Raji (cell line): ENCODE data around the gene JHY.

Experiments
- POLR2A ChIP-seq: IDR thresholded peaks from 2 replicates; pipeline ENCODE4 v1.6.1; 2011; ENCODE audit warnings: low read depth, low read length, control low read depth; ENCODE audit not compliant: insufficient read depth

Gene JHY

GRCh38 chr11:122976734-122977469 is 94.3 kb downstream of the JHY start:
- TF ChIP-seq POLR2A, result no peak

DNA sequence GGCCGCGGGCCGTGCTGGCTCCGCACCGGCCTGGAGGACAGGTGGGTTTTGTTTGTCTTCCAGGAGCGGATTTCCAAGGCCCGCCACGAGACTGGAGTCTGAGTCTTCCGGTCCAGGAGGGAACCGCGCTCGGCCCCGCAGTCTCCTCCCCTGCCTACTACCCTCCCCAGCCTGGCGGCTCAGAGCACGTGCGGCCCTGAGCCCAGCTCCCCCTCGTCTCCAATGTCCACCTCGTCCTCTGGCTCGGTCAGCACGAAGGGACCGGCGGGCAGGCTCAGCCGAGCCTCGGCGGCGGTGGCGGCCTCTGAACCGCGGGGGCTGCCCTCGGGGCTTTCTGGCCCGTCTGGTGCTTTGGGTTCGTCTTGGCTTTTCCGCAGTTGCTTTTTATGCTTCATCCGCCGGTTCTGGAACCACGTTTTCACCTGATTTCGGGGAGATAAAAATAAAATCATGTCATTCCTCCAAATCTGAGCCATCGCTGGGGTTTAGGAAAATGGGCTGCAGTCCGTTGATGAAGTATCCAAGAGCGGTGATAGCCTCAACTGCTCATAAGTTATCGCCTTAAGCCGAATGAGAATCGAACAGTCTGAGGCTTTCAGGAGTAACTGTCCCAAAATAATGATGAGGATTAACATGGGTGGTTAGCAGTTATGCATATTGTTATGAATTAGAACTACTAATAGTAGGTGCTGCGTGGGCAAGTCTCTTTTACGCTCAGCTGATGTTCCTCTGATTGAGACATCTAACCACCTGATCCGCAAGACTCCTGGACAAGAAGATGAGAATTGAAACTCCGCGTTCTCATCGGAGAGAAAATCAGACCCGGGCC is 95.1 kb downstream of the JHY start:
- TF ChIP-seq POLR2A, result no peak

- TF ChIP-seq POLR2A, result no peak
These were observed 95.7 kb downstream of the JHY start for GRCh38 chr11:122978299-122978620.

DNA sequence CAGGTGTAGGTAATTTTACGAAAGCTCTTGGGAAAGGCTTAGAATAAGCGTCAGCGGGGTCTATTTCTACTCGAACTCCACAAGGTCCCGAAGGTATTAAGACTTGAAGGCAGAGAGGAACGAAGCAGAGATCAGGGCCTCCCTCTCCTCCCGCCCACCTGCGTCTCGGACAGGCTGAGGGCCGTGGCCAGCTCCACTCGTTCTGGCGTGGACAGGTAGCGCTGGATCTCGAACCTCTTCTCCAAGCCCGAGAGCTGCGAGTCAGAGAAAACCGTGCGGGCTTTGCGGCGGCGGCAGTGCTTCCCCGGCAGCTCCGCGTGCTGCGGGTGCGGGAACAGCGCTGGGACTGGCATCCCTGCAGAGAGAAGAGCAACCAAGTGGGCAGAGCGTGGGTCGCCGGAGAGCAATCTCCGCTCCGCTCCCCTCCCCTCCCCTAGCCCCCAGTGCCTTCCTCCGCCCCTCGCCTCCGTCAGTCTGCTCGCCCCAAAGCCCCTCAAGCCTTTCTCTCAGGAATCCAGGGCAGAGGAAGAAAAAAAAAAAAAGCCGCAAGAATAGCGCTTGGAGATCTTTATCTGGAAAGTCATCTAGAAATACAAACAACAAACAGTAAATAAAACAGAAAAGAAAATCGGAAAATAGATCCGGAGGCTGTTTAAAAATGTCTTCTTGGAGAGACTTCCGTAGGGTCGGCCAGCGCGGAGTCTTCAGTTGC is 96.7 kb downstream of the JHY start:
- TF ChIP-seq POLR2A, result no peak

GRCh38 chr11:122979815-122980595 is 97.4 kb downstream of the JHY start:
- no peak for TF ChIP-seq POLR2A

DNA sequence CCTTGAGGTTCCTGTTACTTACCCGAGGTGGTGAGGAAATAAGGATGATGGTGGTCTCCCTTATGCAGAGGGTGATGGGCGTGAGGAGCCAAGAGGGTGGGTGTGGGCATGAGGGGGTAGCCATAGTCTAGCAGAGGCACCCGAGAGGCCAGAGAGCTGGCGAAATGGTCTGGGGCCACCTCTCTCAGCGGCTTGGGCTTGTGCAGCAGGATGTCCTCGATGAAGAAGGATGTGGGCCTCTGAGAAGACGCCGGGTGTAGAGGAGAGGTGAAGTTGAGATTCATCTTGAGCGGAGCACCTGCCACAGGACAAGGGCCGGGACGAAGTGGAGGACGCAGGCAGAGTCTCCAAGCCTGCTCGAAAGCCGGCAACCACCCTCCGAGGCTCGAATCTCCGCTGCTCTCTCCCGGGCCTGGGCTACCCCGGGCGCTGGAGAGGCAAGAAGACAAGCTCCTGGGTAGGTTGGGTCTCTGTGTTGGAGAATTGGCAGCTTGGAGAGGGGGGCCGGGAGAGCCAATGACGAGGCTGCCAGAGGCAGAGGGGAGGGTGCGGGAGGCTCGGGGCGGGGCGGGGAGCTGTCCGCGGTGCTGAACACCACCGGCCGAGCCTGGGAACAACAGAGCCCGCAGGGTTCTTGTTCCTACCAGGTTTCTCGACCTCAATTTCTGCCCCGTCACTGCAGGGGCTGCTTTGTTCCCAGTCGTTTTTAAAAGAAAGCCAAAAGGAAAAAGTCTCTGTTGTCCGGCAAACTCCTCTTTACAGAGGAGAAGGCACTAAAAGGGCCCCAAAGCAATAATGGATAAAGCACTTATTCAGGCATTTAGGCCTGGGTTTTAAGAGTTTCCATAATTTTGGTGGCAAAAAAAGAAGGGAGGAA is 99.1 kb downstream of the JHY start, which contains the start of gene BSX:
BSX (minus strand) TSS at position 447 of the 877 bp plus-strand sequence; CDS start at position 284, 163 bp downstream.
- no peak for TF ChIP-seq POLR2A

DNA sequence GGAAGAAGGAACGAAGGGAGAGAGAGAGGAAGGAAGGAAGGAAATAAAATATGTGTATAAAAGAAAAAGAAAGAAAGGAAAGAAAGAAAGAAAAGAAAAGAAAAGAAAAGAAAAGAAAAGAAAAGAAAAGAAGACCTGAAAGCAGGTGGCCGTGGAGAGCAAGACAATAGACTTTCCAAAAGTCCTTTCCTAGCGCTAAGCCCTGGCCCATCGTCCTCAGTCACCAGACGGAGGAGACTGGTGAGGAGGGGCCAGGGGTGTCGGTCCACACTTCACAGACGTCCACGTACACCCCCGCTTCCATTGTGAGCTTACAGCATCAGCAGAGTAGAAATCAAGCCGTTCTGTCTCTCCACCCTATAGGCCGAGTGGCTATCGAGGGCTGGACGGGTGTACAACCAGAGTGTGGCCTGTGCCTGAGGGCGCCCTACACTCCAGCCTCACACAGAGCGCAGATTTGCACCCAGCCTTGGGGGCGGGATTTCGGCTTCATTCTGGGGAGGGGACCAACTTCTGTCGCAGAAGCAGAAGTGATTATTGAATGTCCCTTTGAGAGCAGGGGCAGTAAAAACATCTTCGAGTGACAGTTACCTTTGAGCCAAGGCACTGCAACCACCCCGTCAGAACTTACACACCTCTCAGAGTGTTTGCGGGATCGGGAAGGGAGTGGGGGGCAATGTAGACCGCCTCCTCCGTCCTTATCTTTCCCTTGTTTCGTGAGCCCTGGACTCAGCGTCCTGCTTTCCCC is 101.1 kb downstream of the JHY start:
- TF ChIP-seq POLR2A, result no peak

- no peak for TF ChIP-seq POLR2A
These were observed 101.8 kb downstream of the JHY start for GRCh38 chr11:122984186-122985011.

DNA sequence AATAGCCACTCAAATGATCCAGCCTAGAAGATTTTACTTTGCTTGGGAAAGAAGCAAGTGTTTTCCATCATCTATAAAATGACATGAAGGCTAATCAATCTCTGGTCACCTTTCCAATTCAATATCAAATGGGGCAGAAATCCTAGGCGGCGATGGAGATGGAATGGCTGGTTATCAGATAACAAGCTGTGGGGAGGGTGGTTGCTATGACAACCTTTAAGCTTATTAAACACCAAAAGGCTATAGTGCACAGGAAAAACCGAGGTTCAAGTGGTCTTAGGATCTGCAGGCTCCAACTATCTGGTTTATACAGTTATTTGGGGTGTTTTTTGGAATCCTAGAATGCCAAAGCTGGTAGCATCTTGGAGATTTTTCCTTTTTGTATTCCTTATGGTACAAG is 113.0 kb downstream of the JHY start:
- no peak for TF ChIP-seq POLR2A

- no peak for TF ChIP-seq POLR2A
These were observed 116.3 kb downstream of the JHY start for GRCh38 chr11:122998727-122999366.

- no peak for TF ChIP-seq POLR2A
These were observed 118.2 kb downstream of the JHY start for GRCh38 chr11:123000721-123001120.
